HepG2 (cell line): ENCODE data around the gene AP2S1. TPM values are rescaled to one million over a fixed set of nuclear protein-coding genes. Genes with fewer than 3 reads are reported as not detected.
A peak's percentile ranks its signal among the peaks of the same experiment; 100 is the strongest.

ENCODE experiments used
- ATF7-NPFF ChIP-seq: sonication (generic); formaldehyde crosslinking; IDR thresholded peaks from 2 replicates; pipeline ENCODE4 v1.8.1; 2023; ENCODE audit warnings: mild to moderate bottlenecking, low read depth, missing genetic modification reagents, moderate library complexity
- ATM ChIP-seq: fragments of 450-650 bp; IDR thresholded peaks from 2 replicates; pipeline ENCODE4 v1.7.1; 2017; ENCODE audit warnings: mild to moderate bottlenecking, borderline replicate concordance
- CAMTA2 ChIP-seq: sonication (generic); formaldehyde crosslinking; IDR thresholded peaks from 2 replicates; pipeline ENCODE4 v1.4.0; 2020; ENCODE audit warnings: mild to moderate bottlenecking, missing genetic modification reagents, borderline replicate concordance
- CC2D1A ChIP-seq: sonication (generic); formaldehyde crosslinking; IDR thresholded peaks from 2 replicates; pipeline ENCODE4 v1.8.1; 2023; ENCODE audit warnings: mild to moderate bottlenecking, missing genetic modification reagents
- CENPT ChIP-seq: sonication (generic); formaldehyde crosslinking; IDR thresholded peaks from 2 replicates; pipeline ENCODE4 v1.8.0; 2022; ENCODE audit warnings: low read depth, mild to moderate bottlenecking, moderate library complexity, missing genetic modification reagents
- DMAP1 ChIP-seq: IDR thresholded peaks from 2 replicates; pipeline ENCODE4 v1.6.1; 2016
- IKZF4 ChIP-seq: sonication (generic); formaldehyde crosslinking; IDR thresholded peaks from 2 replicates; pipeline ENCODE4 v1.5.1; 2020; ENCODE audit warnings: borderline replicate concordance, mild to moderate bottlenecking, low read depth, missing genetic modification reagents; ENCODE audit errors: not compliant biosample characterization
- IRX3 ChIP-seq: sonication (generic); formaldehyde crosslinking; IDR thresholded peaks from 2 replicates; pipeline ENCODE4 v1.8.1; 2023; ENCODE audit warnings: mild to moderate bottlenecking, low read depth, missing genetic modification reagents, borderline replicate concordance
- MATR3 ChIP-seq: sonication (generic); formaldehyde crosslinking; IDR thresholded peaks from 2 replicates; pipeline ENCODE4 v1.4.0; 2020; ENCODE audit warnings: missing genetic modification reagents
- MYC ChIP-seq: sonication (generic); formaldehyde crosslinking; IDR thresholded peaks from 2 replicates; pipeline ENCODE4 v1.9.0; 2021; ENCODE audit warnings: missing genetic modification reagents, borderline replicate concordance
- NFYC ChIP-seq: IDR thresholded peaks from 2 replicates; pipeline ENCODE4 v1.6.1; 2016; ENCODE audit warnings: missing genetic modification reagents, missing compliant biosample characterization
- SOX13 ChIP-seq, 3 experiments: fragments of 450-650 bp in 1 of 3; sonication (generic) in 1 of 3; formaldehyde crosslinking in 1 of 3; IDR thresholded peaks in 2 of 3; conservative IDR thresholded peaks in 1 of 3; 2 replicates each; pipeline versions ENCODE4 v1.5.0 to v1.6.1; 2016 to 2020; ENCODE audit warnings: antibody characterized with exemption in 1 of 3, mild to moderate bottlenecking in 1 of 3, missing compliant biosample characterization in 1 of 3, missing genetic modification reagents in 1 of 3, moderate library complexity in 1 of 3
- TSC22D2 ChIP-seq: sonication (generic); formaldehyde crosslinking; IDR thresholded peaks from 2 replicates; pipeline ENCODE4 v1.5.1; 2020; ENCODE audit warnings: missing genetic modification reagents, mild to moderate bottlenecking, borderline replicate concordance
- ZBTB38 ChIP-seq: sonication (generic); formaldehyde crosslinking; IDR thresholded peaks from 2 replicates; pipeline ENCODE4 v1.5.1; 2020; ENCODE audit warnings: mild to moderate bottlenecking, missing genetic modification reagents
- ZFP36L2 ChIP-seq: sonication (generic); formaldehyde crosslinking; IDR thresholded peaks from 2 replicates; pipeline ENCODE4 v1.4.0; 2020; ENCODE audit warnings: missing genetic modification reagents
- ZNF333 ChIP-seq: sonication (generic); formaldehyde crosslinking; IDR thresholded peaks from 2 replicates; pipeline ENCODE4 v1.4.0; 2020; ENCODE audit warnings: mild to moderate bottlenecking, missing genetic modification reagents, borderline replicate concordance
- ZNF510 ChIP-seq: sonication (generic); formaldehyde crosslinking; IDR thresholded peaks from 2 replicates; pipeline ENCODE4 v1.4.0; 2020; ENCODE audit warnings: low read depth, mild to moderate bottlenecking, missing genetic modification reagents
- ZNF776 ChIP-seq: sonication (generic); formaldehyde crosslinking; IDR thresholded peaks from 2 replicates; pipeline ENCODE4 v1.4.0; 2020; ENCODE audit warnings: mild to moderate bottlenecking, missing genetic modification reagents
- polyA plus RNA-seq, 8 experiments: library from polyadenylated mRNA; depleted of rRNA in 3 of 8; stranded (reverse) in 7 of 8; unstranded in 1 of 8; fragments of >200 nt; fragmentation: Illumina TruSeq in 4 of 8; extraction: Trizol in 4 of 8; gene quantifications; 2 replicates each; pipeline versions ENCODE4 v1.2.1 to v1.2.3, GENCODE V29; 2011 to 2016; ENCODE audit warnings: low read depth in 4 of 8, missing spikeins in 1 of 8, mixed read lengths in 1 of 8; ENCODE audit not compliant: insufficient read depth in 1 of 8
- total RNA-seq, 5 experiments: library from RNA; depleted of rRNA; stranded (reverse); fragments of >200 nt; fragmentation: Illumina TruSeq; extraction: Trizol; gene quantifications; 2 replicates each; pipeline ENCODE4 v1.2.3, GENCODE V29; 2016; ENCODE audit warnings: low read depth in 1 of 5
- TF ChIP-seq, protein P1 (sequence below): sonication (generic); formaldehyde crosslinking; IDR thresholded peaks from 2 replicates; pipeline ENCODE4 v1.5.0; 2020; ENCODE audit warnings: missing genetic modification reagents, mild to moderate bottlenecking, borderline replicate concordance
- TF ChIP-seq, protein P2 (sequence below): IDR thresholded peaks from 2 replicates; pipeline ENCODE4 v1.6.1; 2016; ENCODE audit warnings: missing compliant biosample characterization, missing genetic modification reagents, borderline replicate concordance
- TF ChIP-seq, protein P3 (sequence below): sonication (generic); formaldehyde crosslinking; conservative IDR thresholded peaks from 2 replicates; pipeline ENCODE4 v1.8.0; 2022; ENCODE audit warnings: missing genetic modification reagents
- TF ChIP-seq, protein P4 (sequence below): sonication (generic); formaldehyde crosslinking; IDR thresholded peaks from 2 replicates; pipeline ENCODE4 v1.5.0; 2020; ENCODE audit warnings: missing genetic modification reagents

The AP2S1 gene
- total and polyA plus RNA-seq, 2 of the 13 experiments (the other 11 are each of a cell fraction or from before 2014, with no cell fraction given): 45.2 to 86.1 TPM

DNA sequence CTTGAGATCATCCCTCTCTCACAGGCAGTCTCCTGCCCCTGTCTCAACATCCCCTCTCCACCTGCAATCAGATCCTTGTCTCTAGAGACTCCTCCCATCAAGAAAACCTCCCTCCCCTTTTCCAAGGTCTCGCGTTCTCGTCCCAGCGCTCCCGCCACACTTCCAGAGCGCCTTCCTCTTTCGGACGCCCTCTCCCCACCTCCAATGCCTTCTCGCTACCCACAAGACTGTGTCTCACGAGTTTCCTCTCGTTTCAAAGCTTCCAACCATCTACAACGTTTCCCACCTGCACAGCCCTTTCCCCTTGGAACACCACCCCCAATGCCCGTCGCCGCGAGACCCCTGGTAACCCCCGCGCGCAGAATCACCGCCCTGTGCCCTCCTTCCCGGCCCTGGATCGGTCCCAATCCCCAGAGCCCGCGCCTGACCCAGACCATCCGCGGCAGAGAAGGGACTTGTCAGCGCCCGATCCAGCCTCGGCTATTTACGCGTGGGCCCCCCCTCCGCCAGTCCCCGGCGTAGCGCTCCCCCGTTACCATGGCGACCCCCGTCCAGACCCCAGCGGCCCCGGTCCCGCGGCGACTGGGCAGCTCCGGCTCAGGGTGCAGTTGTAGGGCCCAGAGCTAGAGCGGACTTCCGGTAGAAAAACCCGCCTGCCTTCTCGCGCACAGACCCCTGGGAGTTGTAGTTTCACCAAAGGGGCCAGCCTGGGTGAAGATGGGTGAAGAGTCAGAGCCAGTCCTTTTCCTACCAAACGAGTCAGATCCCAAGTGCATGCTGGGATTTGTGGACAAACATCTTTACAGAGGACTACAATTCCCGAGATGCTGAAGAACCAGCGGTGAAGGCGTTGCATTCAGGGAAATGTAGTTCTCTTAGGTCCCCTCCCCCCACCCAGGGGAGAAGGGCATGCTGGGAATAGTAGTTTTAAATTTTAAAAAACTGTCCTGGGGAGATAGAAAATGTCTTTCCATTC lies at the start of gene AP2S1 (continued):
- TF ChIP-seq ATF7-NPFF (CRISPR knock-in tag): 0 out of 2 replicates have a peak, but pooled peaks have one; percentile 65
- no peak for TF ChIP-seq MYC (CRISPR knock-in tag)
- no peak for TF ChIP-seq CC2D1A
- TF ChIP-seq, protein P1, sequence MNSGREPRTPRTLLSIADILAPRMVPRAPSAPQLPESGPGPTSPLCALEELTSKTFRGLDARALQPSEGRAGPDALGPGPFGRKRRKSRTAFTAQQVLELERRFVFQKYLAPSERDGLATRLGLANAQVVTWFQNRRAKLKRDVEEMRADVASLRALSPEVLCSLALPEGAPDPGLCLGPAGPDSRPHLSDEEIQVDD: 0 out of 2 replicates have a peak, but pooled peaks have one; percentile 64
- no peak for TF ChIP-seq ZNF333 (CRISPR knock-in tag)
- peak; percentile 43 for TF ChIP-seq IKZF4 (CRISPR knock-in tag)
- no peak for TF ChIP-seq IRX3 (CRISPR knock-in tag)
- no peak; the same call in 1 of the 2 replicates for TF ChIP-seq DMAP1 (CRISPR knock-in tag)
- TF ChIP-seq ZNF776: no peak
- TF ChIP-seq NFYC (CRISPR knock-in tag): peak; percentile 51; the same call in 1 of the 2 replicates
- TF ChIP-seq, protein P2, sequence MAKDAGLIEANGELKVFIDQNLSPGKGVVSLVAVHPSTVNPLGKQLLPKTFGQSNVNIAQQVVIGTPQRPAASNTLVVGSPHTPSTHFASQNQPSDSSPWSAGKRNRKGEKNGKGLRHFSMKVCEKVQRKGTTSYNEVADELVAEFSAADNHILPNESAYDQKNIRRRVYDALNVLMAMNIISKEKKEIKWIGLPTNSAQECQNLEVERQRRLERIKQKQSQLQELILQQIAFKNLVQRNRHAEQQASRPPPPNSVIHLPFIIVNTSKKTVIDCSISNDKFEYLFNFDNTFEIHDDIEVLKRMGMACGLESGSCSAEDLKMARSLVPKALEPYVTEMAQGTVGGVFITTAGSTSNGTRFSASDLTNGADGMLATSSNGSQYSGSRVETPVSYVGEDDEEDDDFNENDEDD (CRISPR knock-in tag): peak; percentile 36; the same call in 1 of the 2 replicates
- TF ChIP-seq TSC22D2 (CRISPR knock-in tag): no peak
- TF ChIP-seq, protein P3, sequence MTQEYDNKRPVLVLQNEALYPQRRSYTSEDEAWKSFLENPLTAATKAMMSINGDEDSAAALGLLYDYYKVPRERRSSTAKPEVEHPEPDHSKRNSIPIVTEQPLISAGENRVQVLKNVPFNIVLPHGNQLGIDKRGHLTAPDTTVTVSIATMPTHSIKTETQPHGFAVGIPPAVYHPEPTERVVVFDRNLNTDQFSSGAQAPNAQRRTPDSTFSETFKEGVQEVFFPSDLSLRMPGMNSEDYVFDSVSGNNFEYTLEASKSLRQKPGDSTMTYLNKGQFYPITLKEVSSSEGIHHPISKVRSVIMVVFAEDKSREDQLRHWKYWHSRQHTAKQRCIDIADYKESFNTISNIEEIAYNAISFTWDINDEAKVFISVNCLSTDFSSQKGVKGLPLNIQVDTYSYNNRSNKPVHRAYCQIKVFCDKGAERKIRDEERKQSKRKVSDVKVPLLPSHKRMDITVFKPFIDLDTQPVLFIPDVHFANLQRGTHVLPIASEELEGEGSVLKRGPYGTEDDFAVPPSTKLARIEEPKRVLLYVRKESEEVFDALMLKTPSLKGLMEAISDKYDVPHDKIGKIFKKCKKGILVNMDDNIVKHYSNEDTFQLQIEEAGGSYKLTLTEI: no peak
- no peak for TF ChIP-seq MATR3 (CRISPR knock-in tag)
- TF ChIP-seq, protein P4, sequence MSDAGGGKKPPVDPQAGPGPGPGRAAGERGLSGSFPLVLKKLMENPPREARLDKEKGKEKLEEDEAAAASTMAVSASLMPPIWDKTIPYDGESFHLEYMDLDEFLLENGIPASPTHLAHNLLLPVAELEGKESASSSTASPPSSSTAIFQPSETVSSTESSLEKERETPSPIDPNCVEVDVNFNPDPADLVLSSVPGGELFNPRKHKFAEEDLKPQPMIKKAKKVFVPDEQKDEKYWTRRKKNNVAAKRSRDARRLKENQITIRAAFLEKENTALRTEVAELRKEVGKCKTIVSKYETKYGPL: no peak
- TF ChIP-seq CAMTA2 (CRISPR knock-in tag): 0 out of 2 replicates have a peak, but pooled peaks have one; percentile 35
- 0 out of 2 replicates have a peak, but pooled peaks have one; percentile 40 for TF ChIP-seq CENPT (CRISPR knock-in tag)
- TF ChIP-seq SOX13 (IDR thresholded peaks at IDR 0.05): 0 out of 2 replicates have a peak, but pooled peaks have one; percentile 5
- TF ChIP-seq SOX13 (CRISPR knock-in tag; conservative IDR thresholded peaks at IDR 0.05 in 1 of 2, IDR thresholded peaks at IDR 0.05 in 1 of 2): no peak
- no peak for TF ChIP-seq ATM
- TF ChIP-seq ZFP36L2 (CRISPR knock-in tag): no peak
- peak; percentile 46; the same call in 1 of the 2 replicates for TF ChIP-seq ZBTB38 (CRISPR knock-in tag)
- TF ChIP-seq ZNF510 (CRISPR knock-in tag): peak; percentile 63; the same call in 1 of the 2 replicates
